Esophagus squamous epithelium (tissue), 4 donors: ENCODE results near the gene PARD3B.

Experiments used
- CTCF ChIP-seq, 6 experiments: fragments of 450-650 bp in 4 of 6; fragments of 200-600 bp in 2 of 6; sonication (generic) in 2 of 6; IDR thresholded peaks; one replicate each; pipeline ENCODE4 v1.5.1; 2016 to 2019; ENCODE audit warnings: antibody characterized with exemption in 6 of 6, mild to moderate bottlenecking in 4 of 6, moderate library complexity in 4 of 6
- POLR2A ChIP-seq, 4 donors: fragments of 450-650 bp; IDR thresholded peaks; one replicate each; pipeline ENCODE4 v1.6.1; 2017; ENCODE audit warnings: antibody characterized with exemption in 4 of 4, mild to moderate bottlenecking in 4 of 4, moderate library complexity in 3 of 4

GRCh38 chr2:205481861-205482260 is 936.6 kb downstream of the PARD3B start:
- TF ChIP-seq CTCF (IDR thresholded peaks at IDR 0.05) = no peak
- no peak for TF ChIP-seq POLR2A (IDR thresholded peaks at IDR 0.05)
